Karpas-422 (cell line): Measurements from ENCODE around the gene TSGA10IP. TPM values are rescaled to one million over a fixed set of nuclear protein-coding genes. Genes with fewer than 3 reads are reported as not detected.

Source experiments
- DNase-seq: peaks from one replicate; pipeline ENCODE4 v3.0.0-alpha.2; 2015
- H2AFZ ChIP-seq: fragments of 200-600 bp; sonication (generic); 2 replicates; pipeline ENCODE4 v1.6.1; 2014; ENCODE audit warnings: antibody characterized with exemption, low read length, mixed read lengths
- H3K27ac ChIP-seq: fragments of 200-600 bp; sonication (generic); 2 replicates; pipeline ENCODE4 v1.5.1; 2014; ENCODE audit warnings: mild to moderate bottlenecking, low read length, moderate library complexity
- H3K27me3 ChIP-seq: fragments of 200-600 bp; sonication (generic); 2 replicates; pipeline ENCODE4 v1.6.1; 2014; ENCODE audit warnings: low read length, mixed read lengths
- H3K36me3 ChIP-seq: fragments of 200-600 bp; sonication (generic); 2 replicates; pipeline ENCODE4 v1.6.1; 2014; ENCODE audit warnings: low read length, mixed read lengths; ENCODE audit not compliant: insufficient read depth
- H3K4me1 ChIP-seq: fragments of 200-600 bp; sonication (generic); 2 replicates; pipeline ENCODE4 v1.6.1; 2014; ENCODE audit warnings: mild to moderate bottlenecking, low read length, mixed read lengths
- H3K4me2 ChIP-seq: fragments of 200-600 bp; sonication (generic); 2 replicates; pipeline ENCODE4 v1.6.1; 2014; ENCODE audit warnings: low read length, low read depth, mild to moderate bottlenecking; ENCODE audit not compliant: poor library complexity, severe bottlenecking
- H3K4me3 ChIP-seq: fragments of 200-600 bp; sonication (generic); 2 replicates; pipeline ENCODE4 v1.5.1; 2014; ENCODE audit warnings: mild to moderate bottlenecking, antibody characterized with exemption, low read length, mixed read lengths
- H3K79me2 ChIP-seq: fragments of 200-600 bp; sonication (generic); 2 replicates; pipeline ENCODE4 v1.6.1; 2014; ENCODE audit warnings: mild to moderate bottlenecking, low read length, mixed read lengths
- H3K9ac ChIP-seq: fragments of 200-600 bp; sonication (generic); 2 replicates; pipeline ENCODE4 v1.6.0; 2014; ENCODE audit warnings: low read length
- H3K9me2 ChIP-seq: fragments of 200-600 bp; sonication (generic), shearing (Covaris generic); replicated peaks from 2 replicates; pipeline ENCODE4 v1.6.0; 2014; ENCODE audit warnings: mild to moderate bottlenecking, low read length, moderate library complexity; ENCODE audit not compliant: insufficient read depth
- H3K9me3 ChIP-seq: fragments of 300-700, 200-600 bp; sonication (generic); 2 replicates; pipeline ENCODE4 v1.6.1; 2014; ENCODE audit warnings: low read length, mixed read lengths
- H4K20me1 ChIP-seq: fragments of 200-600 bp; sonication (generic); 2 replicates; pipeline ENCODE4 v1.6.1; 2014; ENCODE audit warnings: mild to moderate bottlenecking, antibody characterized with exemption, low read length, low read depth; ENCODE audit not compliant: insufficient read depth
- total RNA-seq: library from RNA; depleted of rRNA; stranded (reverse); fragments of >200 nt; shearing (Covaris generic); gene quantifications from 2 replicates; pipeline ENCODE4 v1.2.3, GENCODE V29; 2014; ENCODE audit warnings: low replicate concordance

The TSGA10IP gene
- total RNA-seq, 1 experiment from 2014 or later: not detected

- Histone ChIP-seq H2AFZ (no peak overlapping the region), H3K79me2 (peaks cover 23% of the 10 kb centered on the region), H3K4me3 (no peak overlapping the region), H4K20me1 (peaks cover 12% of the 10 kb centered on the region), H3K4me1 (peaks cover 19% of the 10 kb centered on the region), H3K9ac (no peak overlapping the region; the same call in 1 of the 2 replicates), H3K27ac (no peak overlapping the region), H3K9me3 (no peaks in the 10 kb centered on the region), H3K36me3 (peaks cover under 1% of the 10 kb centered on the region; the same call in 1 of the 2 replicates), H3K9me2 (no peaks in the 10 kb centered on the region), H3K4me2 (no peak overlapping the region), H3K27me3 (no peaks in the 10 kb centered on the region)
- no peak for DNase-seq
Measured at GRCh38 chr11:65958774-65959420, 13.6 kb downstream of the TSGA10IP start.

- H3K4me3 ChIP-seq: peak overlapping the region; percentile 99
- peaks cover 12% of the 10 kb centered on the region for H4K20me1 ChIP-seq
- H3K27me3 ChIP-seq: no peaks in the 10 kb centered on the region
- peak overlapping the region; percentile 57 for H3K27ac ChIP-seq
- peaks cover 6% of the 10 kb centered on the region; the same call in 1 of the 2 replicates for H3K36me3 ChIP-seq
- no peaks in the 10 kb centered on the region for H3K9me2 ChIP-seq
- peak overlapping the region; percentile 94 for H3K4me2 ChIP-seq
- no peaks in the 10 kb centered on the region for H3K9me3 ChIP-seq
- H3K79me2 ChIP-seq: peaks cover 29% of the 10 kb centered on the region
- no peak for DNase-seq
- H3K4me1 ChIP-seq: peaks cover 19% of the 10 kb centered on the region
- peak overlapping the region; percentile 77; the same call in 1 of the 2 replicates for H2AFZ ChIP-seq
- H3K9ac ChIP-seq: peak overlapping the region; percentile 100
Measured at GRCh38 chr11:65960824-65961266, 15.6 kb downstream of the TSGA10IP start.

- peak within 1 kb of the TSS; percentile 78; the same call in 1 of the 2 replicates for H2AFZ ChIP-seq
Measured at GRCh38 chr11:65961267-65962140, 16.2 kb downstream of the TSGA10IP start, which contains the start of gene SART1. Gene SART1 (plus strand): TSS chr11:65961734. CDS start chr11:65961781, 47 bp downstream.

GRCh38 chr11:65962141-65962564 is 16.9 kb downstream of the TSGA10IP start:
- peaks cover 12% of the 10 kb centered on the region for H4K20me1 ChIP-seq
- H3K9me3 ChIP-seq: no peaks in the 10 kb centered on the region
- H3K4me1 ChIP-seq: peaks cover 19% of the 10 kb centered on the region
- H3K36me3 ChIP-seq: peaks cover 6% of the 10 kb centered on the region; the same call in 1 of the 2 replicates
- H3K27me3 ChIP-seq: no peaks in the 10 kb centered on the region
- H3K4me3 ChIP-seq: peak overlapping the region; percentile 99
- peaks cover 29% of the 10 kb centered on the region for H3K79me2 ChIP-seq
- H3K9me2 ChIP-seq: no peaks in the 10 kb centered on the region
- H3K27ac ChIP-seq: no peak overlapping the region
- H2AFZ ChIP-seq: no peak overlapping the region
- H3K4me2 ChIP-seq: peak overlapping the region; percentile 94
- no peak for DNase-seq
- peak overlapping the region; percentile 100 for H3K9ac ChIP-seq

More at GRCh38 chr11:65961267-65962140, 16.2 kb downstream of the TSGA10IP start, which contains the start of gene SART1:
- Histone ChIP-seq H3K9ac (peak within 1 kb of the TSS; percentile 100), H3K4me2 (peak within 1 kb of the TSS; percentile 94), H3K9me3 (no peaks in the 10 kb centered on the region), H3K27ac (peak within 1 kb of the TSS; percentile 57), H4K20me1 (peaks cover 12% of the 10 kb centered on the region), H3K36me3 (peaks cover 6% of the 10 kb centered on the region; the same call in 1 of the 2 replicates), H3K79me2 (peaks cover 29% of the 10 kb centered on the region), H3K27me3 (no peaks in the 10 kb centered on the region), H3K9me2 (no peaks in the 10 kb centered on the region), H3K4me3 (peak within 1 kb of the TSS; percentile 99), H3K4me1 (peaks cover 19% of the 10 kb centered on the region)
- DNase-seq: peak; percentile 99

- H3K4me1 ChIP-seq: peaks cover 19% of the 10 kb centered on the region
- peaks cover 9% of the 10 kb centered on the region; the same call in 1 of the 2 replicates for H3K36me3 ChIP-seq
- H3K4me3 ChIP-seq: no peak overlapping the region
- H3K4me2 ChIP-seq: no peak overlapping the region
- H2AFZ ChIP-seq: no peak overlapping the region
- peaks cover 29% of the 10 kb centered on the region for H3K79me2 ChIP-seq
- no peaks in the 10 kb centered on the region for H3K9me2 ChIP-seq
- no peak for DNase-seq
- H3K9ac ChIP-seq: no peak overlapping the region
- H4K20me1 ChIP-seq: peaks cover 12% of the 10 kb centered on the region
- no peaks in the 10 kb centered on the region for H3K9me3 ChIP-seq
- H3K27me3 ChIP-seq: no peaks in the 10 kb centered on the region
- H3K27ac ChIP-seq: no peak overlapping the region
Measured at GRCh38 chr11:65964906-65965305, 19.6 kb downstream of the TSGA10IP start.

- H3K4me2 ChIP-seq: no peak overlapping the region
- H3K36me3 ChIP-seq: peaks cover 9% of the 10 kb centered on the region; the same call in 1 of the 2 replicates
- H3K4me1 ChIP-seq: peaks cover 12% of the 10 kb centered on the region
- H3K9ac ChIP-seq: no peak overlapping the region
- H4K20me1 ChIP-seq: peaks cover 12% of the 10 kb centered on the region
- no peak overlapping the region for H3K4me3 ChIP-seq
- no peak overlapping the region for H3K27ac ChIP-seq
- H2AFZ ChIP-seq: no peak overlapping the region
- no peaks in the 10 kb centered on the region for H3K27me3 ChIP-seq
- no peak for DNase-seq
- H3K9me2 ChIP-seq: no peaks in the 10 kb centered on the region
- H3K79me2 ChIP-seq: peaks cover 29% of the 10 kb centered on the region
- no peaks in the 10 kb centered on the region for H3K9me3 ChIP-seq
Measured at GRCh38 chr11:65965986-65966762, 20.9 kb downstream of the TSGA10IP start.

GRCh38 chr11:65967329-65967934 is 22.2 kb downstream of the TSGA10IP start:
- no peaks in the 10 kb centered on the region for H3K9me2 ChIP-seq
- DNase-seq: no peak
- H3K4me3 ChIP-seq: no peak overlapping the region
- no peaks in the 10 kb centered on the region for H3K9me3 ChIP-seq
- peaks cover 8% of the 10 kb centered on the region for H4K20me1 ChIP-seq
- H3K9ac ChIP-seq: no peak overlapping the region
- no peak overlapping the region for H2AFZ ChIP-seq
- peaks cover 20% of the 10 kb centered on the region for H3K79me2 ChIP-seq
- peaks cover 9% of the 10 kb centered on the region; the same call in 1 of the 2 replicates for H3K36me3 ChIP-seq
- no peaks in the 10 kb centered on the region for H3K27me3 ChIP-seq
- no peak overlapping the region for H3K27ac ChIP-seq
- H3K4me2 ChIP-seq: no peak overlapping the region
- H3K4me1 ChIP-seq: peaks cover 9% of the 10 kb centered on the region
